HG02884 (cell line): ENCODE measurements around the gene TK2.
A peak's percentile ranks its signal among the peaks of the same experiment; 100 is the strongest.
"Not testable (repeated sequence)": the region's sequence is repeated elsewhere in the genome, so short reads cannot be mapped to it uniquely, and the experiment has no call there.

Source experiments
- ATAC-seq: cut with Tn5 transposase; IDR thresholded peaks from one replicate; pipeline ENCODE4 v1.9.1; 2021; ENCODE audit warnings: mild to moderate bottlenecking, moderate library complexity; ENCODE audit not compliant: unreplicated experiment

Gene TK2

DNA sequence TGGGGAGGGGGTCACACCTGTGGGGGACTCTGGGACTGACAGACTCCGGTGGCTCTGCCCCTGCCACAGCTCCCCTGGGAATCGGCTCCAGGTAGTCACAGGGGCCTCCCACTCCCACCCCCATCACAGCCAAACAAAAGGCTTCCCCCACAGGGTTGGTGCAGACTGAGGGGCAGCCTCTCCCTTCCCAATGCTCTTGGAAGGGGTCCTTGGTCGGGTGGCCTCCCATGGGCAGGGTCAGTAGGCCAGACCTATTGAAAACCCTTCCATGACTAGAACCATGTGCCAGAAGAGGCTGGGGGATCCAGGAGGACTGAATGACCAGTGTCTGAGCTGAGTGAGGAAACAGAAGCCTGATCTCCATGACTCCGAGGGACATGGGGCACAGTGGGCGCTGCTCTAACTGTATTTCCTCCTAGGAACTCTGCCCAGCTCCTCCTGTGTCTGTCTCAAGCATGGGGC is 28.6 kb downstream of the TK2 start:
- ATAC-seq: no peak

- no peak for ATAC-seq
Measured at GRCh38 chr16:66520406-66521170, 29.3 kb downstream of the TK2 start.

DNA sequence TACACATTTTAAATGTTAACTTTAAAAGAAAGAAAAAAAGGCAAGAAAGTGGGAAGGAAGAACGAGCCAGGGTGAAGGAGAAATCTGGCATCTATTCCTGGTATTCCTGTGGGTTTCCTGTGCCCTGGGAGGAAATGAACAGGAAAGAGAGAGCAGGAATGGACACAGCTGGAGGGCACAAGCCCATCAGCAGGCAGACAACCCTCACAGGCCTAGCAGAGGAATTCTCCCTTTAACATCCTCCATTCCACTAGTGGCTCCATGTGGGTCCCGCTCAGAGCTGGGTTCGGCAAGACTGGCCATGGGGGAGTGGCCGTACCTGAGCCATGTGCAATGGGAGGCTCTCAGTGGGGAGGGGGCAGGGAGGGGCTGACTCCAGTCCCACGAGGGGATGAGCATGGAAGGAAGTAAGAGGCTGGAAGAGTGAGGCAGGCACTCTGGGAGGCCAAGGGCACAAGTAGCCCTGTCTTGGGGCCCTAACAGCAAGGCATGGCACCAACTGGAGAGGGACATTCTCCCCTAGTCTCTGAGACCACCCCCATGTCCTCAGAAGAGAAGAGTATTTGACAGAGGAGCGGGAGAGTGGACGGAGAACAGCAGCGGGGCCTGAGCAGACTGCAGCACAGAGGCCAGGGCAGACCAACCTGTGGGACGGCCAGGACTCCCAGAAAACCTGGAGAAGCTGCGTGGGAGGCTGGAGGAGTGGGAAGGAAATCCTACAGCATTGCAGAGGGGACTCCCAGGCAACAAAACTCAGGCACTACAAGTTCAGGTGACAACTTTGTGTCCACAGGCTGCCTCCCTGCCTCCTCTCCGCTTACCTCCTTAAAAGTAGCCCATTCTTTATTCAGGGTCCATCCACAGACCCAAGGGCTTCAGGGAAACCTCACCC is 30.2 kb downstream of the TK2 start:
- no peak for ATAC-seq

DNA sequence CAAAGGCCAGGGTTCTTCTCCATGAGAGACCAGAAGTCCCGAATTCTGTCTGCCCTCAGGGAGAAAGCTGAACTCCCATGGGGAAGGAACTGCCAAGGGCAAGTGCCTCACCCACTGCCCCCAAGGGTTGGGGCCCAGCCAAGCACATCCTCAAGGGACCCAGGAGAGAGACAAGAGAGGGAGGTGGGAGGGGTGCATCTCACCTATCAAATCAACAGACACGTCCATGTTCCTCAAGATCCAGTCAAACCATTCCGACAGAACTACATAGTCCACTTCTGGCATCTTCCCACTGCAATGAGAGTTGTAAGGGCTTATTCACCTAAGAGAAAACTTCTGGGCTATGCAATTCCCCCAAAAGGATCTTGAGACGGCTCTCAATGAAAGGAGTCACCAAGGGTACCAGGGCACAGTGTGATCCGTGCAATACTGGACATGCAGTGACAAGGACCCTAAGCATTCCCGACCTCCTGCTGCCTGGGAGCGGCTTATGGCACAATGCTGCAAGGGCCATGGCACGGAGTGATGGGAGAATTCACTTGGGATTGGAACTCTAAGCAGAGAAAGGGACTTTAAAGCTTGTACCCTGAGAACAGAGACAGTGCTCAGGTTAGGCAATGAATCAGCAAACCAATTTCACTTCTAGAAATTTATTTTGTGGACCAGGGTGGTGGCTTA is 32.2 kb downstream of the TK2 start:
- ATAC-seq: no peak

DNA sequence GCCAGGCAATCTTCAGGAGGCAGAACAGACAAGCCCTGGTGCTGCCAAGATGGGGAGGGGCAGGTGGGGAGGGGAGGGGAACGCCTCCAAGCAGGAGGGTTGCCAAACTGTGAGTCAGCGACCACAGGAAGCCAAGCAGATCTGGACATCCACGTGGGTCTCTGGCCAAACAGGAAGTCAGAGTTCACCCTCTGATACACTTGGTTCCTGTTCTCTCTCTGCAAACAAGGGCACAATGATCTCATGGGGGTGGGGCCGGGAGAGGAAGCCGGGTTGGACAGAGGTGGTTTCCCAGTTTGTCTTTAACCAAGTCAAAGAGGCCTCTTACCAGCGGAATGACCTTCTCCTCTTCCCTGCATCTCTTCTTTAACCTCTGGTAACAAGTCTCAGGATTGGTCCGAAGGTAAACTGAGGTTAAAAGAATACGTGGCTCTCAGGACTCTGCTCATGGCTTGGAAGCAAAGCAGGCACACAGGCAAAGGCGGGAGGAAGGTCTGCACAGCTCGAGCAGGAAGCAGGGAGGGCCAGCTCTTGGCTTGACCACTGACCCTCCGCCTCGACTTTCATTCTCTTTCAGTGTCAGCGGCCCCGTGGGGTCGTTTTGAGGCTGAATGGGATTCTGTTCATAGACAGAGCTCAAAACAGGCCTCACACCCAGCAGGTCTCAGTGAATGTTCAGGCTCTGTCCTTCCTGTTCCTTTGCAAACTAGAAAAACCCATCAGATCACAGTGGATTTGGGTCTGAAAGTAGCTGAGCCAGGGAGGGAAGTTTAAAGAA is 32.9 kb downstream of the TK2 start:
- peak; percentile 96 for ATAC-seq

DNA sequence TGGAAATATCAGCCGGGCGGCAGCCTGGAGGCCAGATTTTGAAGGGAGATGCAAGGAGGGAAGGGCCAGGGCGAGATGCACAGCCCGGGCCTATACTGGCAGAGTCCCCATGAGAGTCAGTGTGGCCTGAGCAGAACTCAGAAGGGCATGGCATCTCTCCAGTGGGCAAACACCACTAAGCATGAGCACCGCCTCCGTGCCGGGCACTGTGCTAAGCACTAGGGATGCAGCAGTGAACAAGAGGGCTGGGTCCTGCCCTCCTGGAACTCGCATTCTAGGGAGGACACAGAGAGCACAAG is 33.5 kb downstream of the TK2 start:
- no peak for ATAC-seq

- ATAC-seq: peak; percentile 5
Measured at GRCh38 chr16:66515596-66516508, 34.1 kb downstream of the TK2 start.

- not testable (repeated sequence) for ATAC-seq
Measured at GRCh38 chr16:66514980-66515595, 34.8 kb downstream of the TK2 start.

DNA sequence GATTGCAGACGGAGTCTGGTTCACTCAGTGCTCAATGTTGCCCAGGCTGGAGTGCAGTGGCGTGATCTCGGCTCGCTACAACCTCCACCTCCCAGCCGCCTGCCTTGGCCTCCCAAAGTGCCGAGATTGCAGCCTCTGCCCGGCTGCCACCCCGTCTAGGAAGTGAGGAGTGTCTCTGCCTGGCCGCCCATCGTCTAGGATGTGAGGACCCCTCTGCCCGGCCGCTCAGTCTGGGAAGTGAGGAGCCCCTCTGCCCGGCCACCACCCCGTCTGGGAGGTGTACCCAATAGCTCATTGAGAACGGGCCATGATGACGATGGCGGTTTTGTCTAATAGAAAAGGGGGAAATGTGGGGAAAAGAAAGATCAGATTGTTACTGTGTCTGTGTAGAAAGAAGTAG is 35.5 kb downstream of the TK2 start:
- ATAC-seq: not testable (repeated sequence)

GRCh38 chr16:66513111-66513723 is 36.7 kb downstream of the TK2 start:
- no peak for ATAC-seq

- ATAC-seq: no peak
Measured at GRCh38 chr16:66512272-66513110, 37.4 kb downstream of the TK2 start.

GRCh38 chr16:66511602-66512271 is 38.2 kb downstream of the TK2 start:
- no peak for ATAC-seq

DNA sequence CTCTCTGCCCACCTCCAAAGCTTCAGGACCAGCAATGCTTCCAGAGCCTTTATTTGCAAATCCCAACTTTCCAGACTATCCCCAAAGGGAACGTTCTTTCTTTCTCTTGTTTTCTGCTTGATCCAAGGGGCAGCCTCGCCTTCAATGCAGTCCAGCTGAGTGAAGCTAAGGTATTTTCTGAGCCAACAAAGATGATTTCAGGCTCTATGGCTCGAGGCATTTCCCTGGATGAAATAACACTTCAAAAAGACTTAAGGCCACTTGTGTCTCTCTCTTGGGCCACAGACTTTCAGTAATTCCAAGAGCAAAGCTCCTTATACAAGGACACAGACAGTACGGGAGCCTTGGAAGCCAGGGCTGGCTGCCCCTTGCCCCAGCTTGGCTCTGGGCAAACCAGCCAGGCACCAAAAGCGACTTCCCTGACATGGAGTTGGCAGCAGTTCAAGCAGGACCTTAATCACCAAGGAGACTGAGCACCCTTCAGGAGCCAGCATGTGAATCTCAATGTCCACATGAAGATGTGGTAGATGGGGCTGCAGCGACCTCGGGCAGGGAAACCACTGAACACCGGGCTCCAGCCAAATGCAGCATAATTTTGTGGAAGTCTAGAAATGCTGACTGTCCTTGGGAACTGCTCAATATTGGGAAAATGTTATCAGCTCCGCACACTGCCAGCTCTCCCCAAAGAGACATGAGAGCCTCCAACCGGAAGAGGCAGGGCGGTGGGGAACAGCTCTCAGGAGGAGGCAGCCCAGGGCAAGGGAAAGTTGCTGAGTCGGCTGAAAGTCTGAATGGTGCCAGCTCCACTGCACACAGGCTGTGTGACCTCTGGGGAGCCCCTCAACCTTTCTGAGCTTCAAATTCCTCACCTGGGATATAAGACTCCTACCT is 39.0 kb downstream of the TK2 start:
- no peak for ATAC-seq

- no peak for ATAC-seq
Measured at GRCh38 chr16:66510298-66510697, 39.6 kb downstream of the TK2 start.

DNA sequence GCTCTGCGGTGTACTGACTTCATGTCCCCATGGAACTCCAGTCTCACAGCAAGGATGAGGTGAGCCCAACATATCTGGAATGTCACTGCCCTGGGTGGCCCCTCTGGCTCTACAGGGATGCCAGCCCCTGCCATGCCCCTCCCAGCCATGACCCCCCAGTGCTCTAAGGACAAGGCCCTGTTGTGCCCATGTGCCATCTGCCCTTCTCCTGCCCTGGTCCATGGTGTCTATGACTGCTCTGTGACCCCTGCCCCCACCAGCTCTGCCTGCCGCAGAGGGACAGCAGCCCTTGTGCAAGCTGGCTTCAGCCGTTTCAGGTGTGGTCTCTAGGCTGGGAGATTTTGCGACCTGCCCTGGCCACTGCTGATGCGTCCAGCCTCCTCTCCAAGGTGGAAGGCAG is 40.3 kb downstream of the TK2 start:
- no peak for ATAC-seq

DNA sequence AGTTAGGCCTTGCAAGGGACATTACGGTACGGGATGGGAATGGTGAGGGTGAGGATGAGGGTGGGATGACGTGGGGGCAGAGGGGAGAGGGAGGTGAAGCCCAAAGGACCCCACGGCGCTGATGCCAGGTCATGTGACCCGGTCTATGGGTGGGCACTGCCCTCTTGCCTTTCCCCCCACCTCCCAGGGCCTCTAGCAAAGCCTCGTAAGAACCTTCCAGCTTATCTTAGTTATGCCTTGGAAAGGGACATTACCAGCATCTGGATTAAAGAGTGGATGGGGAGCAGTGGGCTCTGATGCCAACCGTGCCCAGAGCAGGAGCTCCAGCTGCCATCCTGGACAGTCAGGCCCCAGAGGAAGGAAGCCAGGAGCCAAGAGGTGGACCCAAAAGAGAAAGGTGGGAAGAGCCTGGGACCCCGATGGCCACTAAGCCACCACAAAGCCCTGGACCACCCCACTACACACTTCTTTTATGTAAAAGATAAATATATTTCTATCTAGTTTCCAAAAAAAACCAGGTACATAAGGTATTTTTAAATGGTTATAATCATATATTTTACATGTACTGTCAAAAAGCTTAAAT is 40.9 kb downstream of the TK2 start:
- no peak for ATAC-seq
